Activated naive CD8-positive, alpha-beta T cell (primary cell): ENCODE results near the gene IWS1.
"Not testable (repeated sequence)": the region's sequence is repeated elsewhere in the genome, so short reads cannot be mapped to it uniquely, and the experiment has no call there.

Experiments
- H3K27ac Mint-ChIP-seq: one replicate; pipeline ENCODE4 v1.8.0; 2021; ENCODE audit warnings: mixed read lengths
- H3K27me3 Mint-ChIP-seq: one replicate; pipeline ENCODE4 v1.8.0; 2021; ENCODE audit warnings: mixed read lengths
- H3K36me3 Mint-ChIP-seq: one replicate; pipeline ENCODE4 v1.8.0; 2021; ENCODE audit warnings: mixed read lengths
- H3K4me1 Mint-ChIP-seq: one replicate; pipeline ENCODE4 v1.8.0; 2021; ENCODE audit warnings: low read depth, mixed read lengths
- H3K4me3 Mint-ChIP-seq: one replicate; pipeline ENCODE4 v1.8.0; 2021; ENCODE audit warnings: mild to moderate bottlenecking, mixed read lengths
- H3K9me3 Mint-ChIP-seq: one replicate; pipeline ENCODE4 v1.8.0; 2021; ENCODE audit warnings: low read depth, mixed read lengths

Gene IWS1

DNA sequence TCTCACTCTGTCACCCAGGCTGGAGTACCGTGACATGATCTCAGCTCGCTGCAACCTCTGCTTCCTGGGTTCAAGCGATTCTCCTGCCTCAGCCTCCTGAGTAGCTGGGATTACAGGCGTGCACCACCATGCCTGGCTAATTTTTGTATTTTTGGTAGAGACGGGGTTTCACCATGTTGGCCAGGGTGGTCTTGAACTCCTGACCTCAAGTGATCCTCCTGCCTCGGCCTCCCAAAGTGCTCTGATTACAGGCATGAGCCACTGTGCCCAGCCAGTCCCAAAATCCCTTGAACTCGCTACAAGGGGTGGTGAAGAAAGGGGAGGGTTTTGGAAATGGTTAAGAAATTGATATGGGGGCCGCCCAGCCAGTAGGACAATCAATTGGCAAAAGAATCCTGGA, 73.9 kb downstream of the IWS1 start:
- not testable (repeated sequence) for H3K9me3 Mint-ChIP-seq, H3K4me1 Mint-ChIP-seq, H3K4me3 Mint-ChIP-seq, H3K27ac Mint-ChIP-seq, H3K27me3 Mint-ChIP-seq
- H3K36me3 Mint-ChIP-seq: peaks cover 25% of the 10 kb centered on the region

DNA sequence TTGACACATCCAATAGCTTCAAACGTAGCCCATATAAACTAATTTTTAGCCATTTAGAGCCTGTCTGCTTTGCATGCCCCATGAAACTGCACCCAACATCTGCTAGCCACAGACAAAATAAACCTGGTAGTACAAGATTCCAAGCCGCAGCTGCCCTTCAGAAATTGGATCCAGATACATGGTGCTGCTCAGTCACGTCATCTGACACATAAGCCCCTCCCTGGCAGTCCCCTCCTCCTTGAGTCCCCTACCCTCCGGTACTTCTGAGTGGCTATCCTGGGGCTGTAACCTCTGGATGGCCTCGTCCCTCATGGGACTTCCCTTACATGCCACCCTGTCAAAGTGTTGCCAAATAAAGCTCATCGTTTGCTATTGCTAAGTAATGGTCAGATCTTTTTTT, 74.3 kb downstream of the IWS1 start:
- Mint-ChIP-seq H3K27ac (no peak overlapping the region), H3K36me3 (peaks cover 25% of the 10 kb centered on the region), H3K4me1 (no peaks in the 10 kb centered on the region), H3K4me3 (no peak overlapping the region), H3K27me3 (no peaks in the 10 kb centered on the region), H3K9me3 (no peaks in the 10 kb centered on the region)

DNA sequence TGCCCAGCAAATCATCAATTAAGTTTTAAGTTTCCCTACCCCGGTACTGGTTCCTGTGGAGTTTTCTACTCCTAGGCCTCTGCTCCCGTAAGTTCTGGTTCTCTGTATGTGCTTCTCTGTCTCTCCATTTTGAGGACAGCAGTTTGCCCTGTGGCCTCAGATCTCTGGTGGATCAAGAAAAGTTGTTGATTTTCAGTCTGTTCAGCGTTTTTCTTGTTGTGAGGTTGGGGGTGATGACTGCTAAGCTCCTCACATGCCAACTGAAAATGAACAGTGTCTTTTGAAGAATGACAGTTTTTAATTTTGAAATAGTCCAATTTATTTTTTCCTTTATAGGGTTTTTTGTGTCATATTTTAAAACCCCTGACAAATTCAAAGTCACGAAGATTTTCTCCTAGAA, 76.4 kb downstream of the IWS1 start:
- H3K27me3 Mint-ChIP-seq: no peaks in the 10 kb centered on the region
- H3K27ac Mint-ChIP-seq: no peak overlapping the region
- no peak overlapping the region for H3K4me3 Mint-ChIP-seq
- H3K9me3 Mint-ChIP-seq: peaks cover 3% of the 10 kb centered on the region
- no peaks in the 10 kb centered on the region for H3K4me1 Mint-ChIP-seq
- H3K36me3 Mint-ChIP-seq: peaks cover 14% of the 10 kb centered on the region

- Mint-ChIP-seq H3K27ac (no peak overlapping the region), H3K4me3 (no peak overlapping the region), H3K9me3 (peaks cover 6% of the 10 kb centered on the region), H3K27me3 (no peaks in the 10 kb centered on the region), H3K36me3 (peaks cover 13% of the 10 kb centered on the region), H3K4me1 (no peaks in the 10 kb centered on the region)
These were observed 76.9 kb downstream of the IWS1 start for GRCh38 chr2:127449414-127449813.

DNA sequence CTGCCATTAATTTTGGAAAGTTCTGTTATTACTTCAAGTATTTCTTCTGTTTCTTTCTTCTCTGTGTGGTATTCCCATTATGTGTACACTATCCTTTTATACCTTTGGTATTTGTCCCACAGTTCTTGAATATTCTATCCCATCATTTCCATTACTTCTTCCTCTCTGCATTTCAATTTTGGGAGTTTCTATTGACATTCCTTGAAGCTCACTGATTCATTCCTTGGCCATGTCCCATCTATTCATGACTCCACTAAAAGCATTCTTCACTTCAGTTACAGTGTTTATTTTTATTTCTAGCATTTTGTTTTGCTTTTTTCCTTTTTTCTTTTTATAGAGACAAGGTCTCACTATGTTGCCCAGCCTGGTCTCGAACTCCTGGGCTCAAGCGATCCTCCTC, 77.8 kb downstream of the IWS1 start:
- Mint-ChIP-seq H3K4me1 (no peaks in the 10 kb centered on the region), H3K27ac (no peak overlapping the region), H3K27me3 (no peaks in the 10 kb centered on the region)

DNA sequence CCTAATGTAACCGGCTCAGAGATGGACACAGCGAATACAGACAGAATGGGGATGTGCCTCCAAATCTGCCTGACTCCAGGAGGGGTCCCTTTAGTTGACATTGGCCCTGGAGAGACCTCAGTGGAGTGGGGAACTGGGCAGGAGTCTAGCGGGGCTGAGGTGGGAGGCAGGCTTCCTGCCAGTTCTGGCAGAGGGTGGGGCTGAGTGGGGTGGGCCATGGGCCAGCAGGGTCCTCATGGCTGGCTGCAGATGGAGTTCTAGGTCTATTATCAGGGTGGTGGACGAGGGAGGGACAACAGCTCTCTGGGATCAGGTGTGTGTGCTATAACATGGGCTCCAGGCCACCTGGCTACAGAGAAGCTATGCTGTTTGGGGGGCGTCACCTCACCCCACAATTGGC, 86.9 kb downstream of the IWS1 start:
- Mint-ChIP-seq H3K4me1 (no peaks in the 10 kb centered on the region), H3K4me3 (no peak overlapping the region), H3K27ac (no peak overlapping the region), H3K36me3 (peaks cover 8% of the 10 kb centered on the region), H3K9me3 (peaks cover 5% of the 10 kb centered on the region), H3K27me3 (no peaks in the 10 kb centered on the region)

More for the DNA sequence above, 77.8 kb downstream of the IWS1 start:
- H3K9me3 Mint-ChIP-seq: peaks cover 6% of the 10 kb centered on the region
- peaks cover 11% of the 10 kb centered on the region for H3K36me3 Mint-ChIP-seq
- no peak overlapping the region for H3K4me3 Mint-ChIP-seq

GRCh38 chr2:127437781-127438726, 88.2 kb downstream of the IWS1 start:
- no peak overlapping the region for H3K4me3 Mint-ChIP-seq
- no peaks in the 10 kb centered on the region for H3K4me1 Mint-ChIP-seq
- H3K27ac Mint-ChIP-seq: no peak overlapping the region
- no peaks in the 10 kb centered on the region for H3K27me3 Mint-ChIP-seq
- H3K36me3 Mint-ChIP-seq: peaks cover 8% of the 10 kb centered on the region
- peaks cover 5% of the 10 kb centered on the region for H3K9me3 Mint-ChIP-seq

DNA sequence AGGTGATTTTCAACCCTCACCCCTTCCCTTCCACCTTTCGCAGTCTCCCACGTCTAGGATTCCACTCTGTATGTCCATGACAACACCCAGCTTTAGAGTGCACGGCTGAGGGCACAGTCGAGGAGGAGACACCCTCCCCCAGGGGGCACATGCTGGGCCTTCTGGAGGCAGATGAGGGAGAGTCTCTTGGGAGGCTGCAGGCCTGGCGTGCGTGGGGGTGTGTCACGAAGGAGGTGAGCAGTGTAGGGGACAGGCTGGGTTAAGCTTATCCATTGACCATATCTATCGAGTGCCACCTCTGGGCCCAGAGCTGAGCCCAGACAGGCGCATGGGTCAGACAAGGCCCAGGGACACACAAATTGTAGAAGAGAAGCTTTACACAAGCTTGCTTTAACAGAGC, 89.2 kb downstream of the IWS1 start:
- H3K4me1 Mint-ChIP-seq: no peaks in the 10 kb centered on the region
- H3K36me3 Mint-ChIP-seq: peaks cover 4% of the 10 kb centered on the region
- peaks cover 5% of the 10 kb centered on the region for H3K9me3 Mint-ChIP-seq
- no peaks in the 10 kb centered on the region for H3K27me3 Mint-ChIP-seq
- H3K27ac Mint-ChIP-seq: no peak overlapping the region
- H3K4me3 Mint-ChIP-seq: no peak overlapping the region

DNA sequence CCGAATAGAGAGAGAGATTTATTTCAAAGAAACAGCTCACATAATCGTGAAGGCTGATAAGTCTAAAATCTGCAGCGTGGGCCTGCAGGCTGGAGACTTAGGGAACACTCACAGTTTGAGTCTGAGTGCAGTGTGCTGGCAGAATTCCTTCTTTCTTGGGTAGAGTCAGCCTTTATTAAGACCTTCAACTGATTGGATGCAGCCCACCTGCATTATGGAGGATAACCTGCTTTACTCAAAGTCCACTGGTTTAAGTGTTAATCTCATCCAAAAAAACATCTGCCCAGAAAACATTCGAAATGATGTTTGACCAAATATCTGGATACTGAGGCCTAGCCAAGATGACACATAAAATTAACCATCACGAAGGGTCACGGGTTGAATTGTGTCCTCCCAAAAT, 91.8 kb downstream of the IWS1 start:
- H3K4me3 Mint-ChIP-seq: no peak overlapping the region
- no peaks in the 10 kb centered on the region for H3K4me1 Mint-ChIP-seq
- H3K27me3 Mint-ChIP-seq: no peaks in the 10 kb centered on the region
- H3K36me3 Mint-ChIP-seq: no peaks in the 10 kb centered on the region
- H3K9me3 Mint-ChIP-seq: no peaks in the 10 kb centered on the region
- no peak overlapping the region for H3K27ac Mint-ChIP-seq

GRCh38 chr2:127431408-127432023, 94.8 kb downstream of the IWS1 start:
- no peaks in the 10 kb centered on the region for H3K27me3 Mint-ChIP-seq
- H3K27ac Mint-ChIP-seq: no peak overlapping the region

More at GRCh38 chr2:127431408-127432023, 94.8 kb downstream of the IWS1 start:
- no peaks in the 10 kb centered on the region for H3K4me1 Mint-ChIP-seq
- H3K36me3 Mint-ChIP-seq: no peaks in the 10 kb centered on the region
- H3K9me3 Mint-ChIP-seq: no peaks in the 10 kb centered on the region
- no peak overlapping the region for H3K4me3 Mint-ChIP-seq
